Hepatocyte (in vitro differentiated cells): Measurements from ENCODE around the gene UXT.

Source experiments
- EZH2 ChIP-seq: fragments of 200-600 bp; sonication (generic); IDR thresholded peaks from 2 replicates; pipeline ENCODE4 v1.6.1; 2016; ENCODE audit warnings: antibody characterized with exemption, mild to moderate bottlenecking, borderline replicate concordance
- EZH2phosphoT487 ChIP-seq: fragments of 200-600 bp; sonication (generic); IDR thresholded peaks from one replicate; pipeline ENCODE4 v1.6.1; 2018; ENCODE audit warnings: antibody characterized with exemption, mild to moderate bottlenecking, low read depth, moderate library complexity; ENCODE audit not compliant: unreplicated experiment, severe bottlenecking
- TF ChIP-seq, protein P1 (sequence below): fragments of 200-600 bp; sonication (generic); IDR thresholded peaks from 2 replicates; pipeline ENCODE4 v1.5.1; 2016; ENCODE audit warnings: antibody characterized with exemption, mild to moderate bottlenecking; ENCODE audit not compliant: poor library complexity

DNA sequence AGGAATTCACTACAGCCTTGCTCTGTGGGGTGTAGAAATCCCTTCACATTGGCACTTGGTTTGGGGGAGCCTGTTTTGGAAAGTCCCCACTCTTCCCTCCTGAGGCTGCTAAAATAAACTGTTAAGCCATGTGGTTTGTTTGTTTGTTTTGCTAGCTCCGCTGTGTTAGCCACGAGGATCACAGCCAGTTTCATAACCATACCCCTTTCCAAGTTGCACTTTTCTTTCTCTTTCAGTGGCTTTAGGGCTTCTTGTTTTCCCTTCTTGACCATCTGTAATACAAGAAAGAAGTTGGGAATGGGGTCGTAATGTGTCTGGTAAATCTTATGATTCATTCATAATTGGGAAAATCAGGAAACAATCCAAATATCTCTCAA lies 24.8 kb upstream of the UXT start:
- TF ChIP-seq, protein P1, sequence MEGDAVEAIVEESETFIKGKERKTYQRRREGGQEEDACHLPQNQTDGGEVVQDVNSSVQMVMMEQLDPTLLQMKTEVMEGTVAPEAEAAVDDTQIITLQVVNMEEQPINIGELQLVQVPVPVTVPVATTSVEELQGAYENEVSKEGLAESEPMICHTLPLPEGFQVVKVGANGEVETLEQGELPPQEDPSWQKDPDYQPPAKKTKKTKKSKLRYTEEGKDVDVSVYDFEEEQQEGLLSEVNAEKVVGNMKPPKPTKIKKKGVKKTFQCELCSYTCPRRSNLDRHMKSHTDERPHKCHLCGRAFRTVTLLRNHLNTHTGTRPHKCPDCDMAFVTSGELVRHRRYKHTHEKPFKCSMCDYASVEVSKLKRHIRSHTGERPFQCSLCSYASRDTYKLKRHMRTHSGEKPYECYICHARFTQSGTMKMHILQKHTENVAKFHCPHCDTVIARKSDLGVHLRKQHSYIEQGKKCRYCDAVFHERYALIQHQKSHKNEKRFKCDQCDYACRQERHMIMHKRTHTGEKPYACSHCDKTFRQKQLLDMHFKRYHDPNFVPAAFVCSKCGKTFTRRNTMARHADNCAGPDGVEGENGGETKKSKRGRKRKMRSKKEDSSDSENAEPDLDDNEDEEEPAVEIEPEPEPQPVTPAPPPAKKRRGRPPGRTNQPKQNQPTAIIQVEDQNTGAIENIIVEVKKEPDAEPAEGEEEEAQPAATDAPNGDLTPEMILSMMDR, result no peak
- no peak for TF ChIP-seq EZH2
- no peak for TF ChIP-seq EZH2phosphoT487
